GM12872 (cell line): ENCODE results near the gene PRR30.

Source experiments
- CTCF ChIP-seq: IDR thresholded peaks from 3 replicates; pipeline ENCODE4 v1.5.1; 2011; ENCODE audit warnings: low read depth, mild to moderate bottlenecking, low read length, moderate library complexity; ENCODE audit not compliant: insufficient read depth

PRR30 gene

GRCh38 chr2:27133195-27133875 lies 5.9 kb downstream of the PRR30 start:
- no peak for TF ChIP-seq CTCF

- no peak for TF ChIP-seq CTCF
These were observed 7.8 kb downstream of the PRR30 start for GRCh38 chr2:27131429-27131828.

GRCh38 chr2:27130396-27130795 lies 8.8 kb downstream of the PRR30 start:
- no peak for TF ChIP-seq CTCF

- no peak for TF ChIP-seq CTCF
These were observed 10.3 kb downstream of the PRR30 start for GRCh38 chr2:27128668-27129571.

GRCh38 chr2:27127883-27128667 lies 11.1 kb downstream of the PRR30 start:
- TF ChIP-seq CTCF, result no peak

GRCh38 chr2:27126252-27126710 lies 12.9 kb downstream of the PRR30 start:
- no peak for TF ChIP-seq CTCF

GRCh38 chr2:27125104-27125503 lies 14.1 kb downstream of the PRR30 start:
- no peak for TF ChIP-seq CTCF
